ENCODE results near the gene ZNF780B. TPM values are rescaled to one million over a fixed set of nuclear protein-coding genes. Genes with fewer than 3 reads are reported as not detected.

The ZNF780B gene
- total RNA-seq, 1 experiment from 2014 or later: 31.9 TPM

DNA sequence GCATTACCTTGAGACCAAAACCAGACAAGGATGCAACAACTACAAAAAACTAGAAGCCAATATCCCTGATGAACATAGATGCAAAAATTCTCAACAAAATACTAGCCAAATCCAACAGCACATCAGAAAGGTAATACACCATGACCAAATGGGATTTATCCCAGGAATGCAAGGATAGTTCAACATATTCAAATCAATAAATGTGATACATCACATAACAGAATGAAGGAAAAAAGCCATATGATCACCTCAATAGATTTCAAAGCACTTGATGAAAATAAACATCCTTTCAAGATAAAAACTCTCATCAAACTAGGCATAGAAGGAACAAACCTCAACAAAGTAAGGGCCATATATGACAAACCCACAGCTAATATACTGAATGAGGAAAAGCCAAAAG is 69.4 kb downstream of the ZNF780B start:
- Mint-ChIP-seq H3K27me3 (ENCODE audit: low read depth) (no peaks in the 10 kb centered on the region), H3K4me3 (no peak overlapping the region), H3K36me3 (ENCODE audit: insufficient read depth in 1 of 3, low read depth in 3 of 3) (peaks cover 23 to 38% (median 36%) of the 10 kb centered on the region in 3 experiments), H3K27ac (no peak overlapping the region), H3K4me1 (no peaks in the 10 kb centered on the region), H3K9me3 (peaks cover 34 to 45% of the 10 kb centered on the region in 2 experiments)
- H2AK5ac ChIP-seq (ENCODE audit: insufficient read length, low read length): no peak overlapping the region
- TF ChIP-seq, protein P1, sequence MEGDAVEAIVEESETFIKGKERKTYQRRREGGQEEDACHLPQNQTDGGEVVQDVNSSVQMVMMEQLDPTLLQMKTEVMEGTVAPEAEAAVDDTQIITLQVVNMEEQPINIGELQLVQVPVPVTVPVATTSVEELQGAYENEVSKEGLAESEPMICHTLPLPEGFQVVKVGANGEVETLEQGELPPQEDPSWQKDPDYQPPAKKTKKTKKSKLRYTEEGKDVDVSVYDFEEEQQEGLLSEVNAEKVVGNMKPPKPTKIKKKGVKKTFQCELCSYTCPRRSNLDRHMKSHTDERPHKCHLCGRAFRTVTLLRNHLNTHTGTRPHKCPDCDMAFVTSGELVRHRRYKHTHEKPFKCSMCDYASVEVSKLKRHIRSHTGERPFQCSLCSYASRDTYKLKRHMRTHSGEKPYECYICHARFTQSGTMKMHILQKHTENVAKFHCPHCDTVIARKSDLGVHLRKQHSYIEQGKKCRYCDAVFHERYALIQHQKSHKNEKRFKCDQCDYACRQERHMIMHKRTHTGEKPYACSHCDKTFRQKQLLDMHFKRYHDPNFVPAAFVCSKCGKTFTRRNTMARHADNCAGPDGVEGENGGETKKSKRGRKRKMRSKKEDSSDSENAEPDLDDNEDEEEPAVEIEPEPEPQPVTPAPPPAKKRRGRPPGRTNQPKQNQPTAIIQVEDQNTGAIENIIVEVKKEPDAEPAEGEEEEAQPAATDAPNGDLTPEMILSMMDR (conservative IDR thresholded peaks at IDR 0.05): no peak
- no peak for DNase-seq
- H3K4ac ChIP-seq (ENCODE audit: low read depth, low read length): no peak overlapping the region
- H4K5ac ChIP-seq (ENCODE audit: insufficient read length, low read depth, low read length): no peak overlapping the region
- no peak overlapping the region for H3K18ac ChIP-seq (ENCODE audit: insufficient read length, low read depth, low read length)
- no peak overlapping the region for H3K27ac ChIP-seq (ENCODE audit: insufficient read length, low read depth, low read length)
- H4K20me1 ChIP-seq (ENCODE audit: control insufficient read depth, insufficient read depth, insufficient read length): no peaks in the 10 kb centered on the region
- H4K91ac ChIP-seq (ENCODE audit: insufficient read length, low read depth, low read length): no peak overlapping the region
- H2BK20ac ChIP-seq (ENCODE audit: low read depth, low read length, poor library complexity, severe bottlenecking): no peak overlapping the region
- H3K4me1 ChIP-seq (ENCODE audit: insufficient read depth, low read length): no peaks in the 10 kb centered on the region
- no peak overlapping the region for H3K56ac ChIP-seq (ENCODE audit: insufficient read length, low read depth, low read length)
- H4K8ac ChIP-seq (replicated peaks; ENCODE audit: insufficient read length, low read depth, low read length): no peak overlapping the region
- H3K23me2 ChIP-seq (ENCODE audit: insufficient read length, low read depth, low read length, poor library complexity, severe bottlenecking): no peaks in the 10 kb centered on the region
- H3K4me2 ChIP-seq (ENCODE audit: insufficient read depth, insufficient read length, low read length): no peak overlapping the region
- no peak overlapping the region for H3K9ac ChIP-seq (ENCODE audit: extremely low read depth, insufficient read length, low read length)
- no peak overlapping the region for H2BK5ac ChIP-seq (ENCODE audit: insufficient read length, low read length)
- no peak overlapping the region for H3K23ac ChIP-seq (ENCODE audit: insufficient read length, low read depth, low read length)
- no peak overlapping the region for H2BK12ac ChIP-seq (ENCODE audit: insufficient read length, low read depth, low read length)
- H3K27me3 ChIP-seq (ENCODE audit: insufficient read depth, low read length): no peaks in the 10 kb centered on the region
- H2AFZ ChIP-seq (ENCODE audit: low read length): no peak overlapping the region
- H3K79me1 ChIP-seq (ENCODE audit: insufficient read depth, low read depth, low read length, poor library complexity, severe bottlenecking): peaks cover 3% of the 10 kb centered on the region
- H2BK15ac ChIP-seq (ENCODE audit: low read depth, low read length): no peak overlapping the region
- H3K9me3 ChIP-seq (ENCODE audit: control insufficient read depth, low read depth, low read length): no peaks in the 10 kb centered on the region
- H3T11ph ChIP-seq (ENCODE audit: low read length): no peak overlapping the region
- no peak overlapping the region for H3K14ac ChIP-seq (ENCODE audit: insufficient read depth, low read length)
- H2BK120ac ChIP-seq (ENCODE audit: low read depth, low read length, poor library complexity, severe bottlenecking): no peak overlapping the region
- H3K79me2 ChIP-seq (ENCODE audit: insufficient read depth, low read length): peaks cover 2% of the 10 kb centered on the region; the same call in 1 of the 2 replicates
